Retina (tissue), 1 donor: ENCODE measurements around the gene ITSN2.
"Not testable (repeated sequence)": the region's sequence is repeated elsewhere in the genome, so short reads cannot be mapped to it uniquely, and the experiment has no call there.

Experiments used
- DNase-seq: peaks from one replicate; pipeline ENCODE4 v3.0.0-alpha.2; 2016

ITSN2 gene

GRCh38 chr2:24362253-24362652 is 1.9 kb upstream of the ITSN2 start:
- no peak for DNase-seq

- no peak for DNase-seq
These were observed 611 bp upstream of the ITSN2 start for GRCh38 chr2:24360963-24361330.

DNA sequence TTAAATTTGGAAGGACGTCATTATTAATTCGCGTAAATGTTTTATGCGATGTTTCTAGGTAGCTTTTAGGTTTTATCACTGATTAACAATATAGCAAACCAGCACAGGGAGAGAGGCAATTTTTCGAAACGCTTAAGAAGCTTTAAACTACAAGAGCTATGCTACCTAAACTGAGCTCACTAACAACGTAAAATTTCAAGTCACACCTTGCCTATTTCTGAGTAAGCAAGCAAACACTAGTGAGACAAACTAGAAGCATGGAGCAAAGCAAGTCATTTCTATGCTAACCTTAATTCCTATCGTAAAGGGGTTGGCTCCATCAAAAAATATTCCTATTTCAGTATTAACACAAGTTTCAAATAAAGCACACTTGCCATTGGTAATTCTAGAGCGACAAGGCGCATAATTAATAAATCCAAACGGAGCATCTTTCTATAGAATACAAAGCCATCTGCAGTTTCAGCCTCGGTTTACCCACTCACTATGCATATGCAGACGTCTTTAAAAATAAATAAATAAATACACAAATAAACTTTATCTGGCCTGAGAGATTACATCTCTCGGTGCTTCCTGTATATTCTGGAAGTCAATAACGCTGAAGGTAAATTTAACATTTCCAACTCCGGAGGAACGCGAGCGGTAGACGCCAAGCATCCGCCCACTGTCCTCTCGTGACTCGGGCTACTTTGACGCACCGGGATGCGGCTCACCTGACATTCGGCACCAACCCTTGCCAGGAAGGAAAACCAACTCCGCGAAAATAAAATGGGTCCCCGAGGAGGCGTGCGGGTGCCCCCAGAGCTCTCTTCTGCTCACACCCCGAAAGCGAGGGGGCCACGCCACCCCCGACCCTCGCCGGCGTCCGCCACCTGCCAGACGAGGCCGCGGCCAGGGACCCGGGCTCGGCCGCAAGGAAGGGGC is 947 bp downstream of the ITSN2 start:
- peak; percentile 11 for DNase-seq

- DNase-seq = not testable (repeated sequence)
These were observed 2.6 kb downstream of the ITSN2 start for GRCh38 chr2:24357767-24358166.

DNA sequence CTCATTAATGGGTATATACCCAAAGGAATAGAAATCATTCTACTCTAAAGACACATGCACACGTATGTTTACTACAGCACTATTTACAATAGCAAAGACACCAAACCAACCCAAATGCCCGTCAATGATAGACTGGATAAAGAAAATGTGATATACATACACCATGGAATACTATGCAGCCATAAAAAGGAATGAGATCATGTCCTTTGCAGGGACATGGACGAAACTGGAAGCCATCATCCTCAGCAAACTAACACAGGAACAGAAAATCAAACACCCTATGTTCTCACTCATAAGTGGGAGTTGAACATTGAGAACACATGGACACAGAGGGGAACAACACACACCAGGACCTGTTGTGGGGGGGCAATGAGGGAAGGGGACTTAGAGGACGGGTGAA is 3.2 kb downstream of the ITSN2 start:
- not testable (repeated sequence) for DNase-seq

DNA sequence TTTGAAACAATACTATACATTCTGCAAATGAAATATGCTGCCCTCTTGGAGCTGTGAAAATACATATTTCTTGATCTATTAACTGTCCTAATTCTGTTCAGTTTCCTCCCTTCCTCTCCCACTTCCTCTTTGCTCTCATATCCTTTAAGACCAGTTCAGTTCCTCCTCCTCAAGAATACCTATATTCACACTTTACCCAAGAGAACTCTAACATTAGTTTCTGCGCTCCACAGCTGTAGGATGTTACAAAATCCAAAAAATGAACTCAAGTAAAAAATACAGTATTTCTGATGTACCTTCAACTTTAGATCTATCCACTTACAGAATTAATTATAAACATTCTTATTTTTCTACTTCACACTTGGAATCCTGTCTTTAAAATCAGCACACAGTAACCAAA is 5.4 kb downstream of the ITSN2 start:
- no peak for DNase-seq

GRCh38 chr2:24354395-24354794 is 5.9 kb downstream of the ITSN2 start:
- DNase-seq = no peak

DNA sequence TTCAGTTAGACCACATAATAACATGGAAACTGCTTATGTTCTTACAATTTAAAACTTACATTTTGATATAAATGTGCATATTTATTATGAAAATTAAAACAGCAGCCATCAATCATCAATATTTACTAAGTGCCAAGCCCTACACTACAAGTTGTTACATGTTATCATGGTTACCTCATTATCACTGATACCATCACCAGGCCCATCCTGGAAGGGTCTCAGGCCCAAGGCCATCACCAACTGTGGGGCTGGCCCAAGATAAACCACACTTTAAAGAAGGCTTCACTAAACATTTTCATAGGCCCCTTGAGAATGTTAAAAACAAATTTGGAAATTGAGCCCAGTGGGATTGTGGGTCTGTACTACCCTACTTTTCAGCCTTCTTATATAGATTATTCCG is 6.4 kb downstream of the ITSN2 start:
- no peak for DNase-seq

- DNase-seq = no peak
These were observed 7.0 kb downstream of the ITSN2 start for GRCh38 chr2:24353364-24353763.

GRCh38 chr2:24352664-24353063 is 7.7 kb downstream of the ITSN2 start:
- DNase-seq = no peak

- no peak for DNase-seq
These were observed 8.4 kb downstream of the ITSN2 start for GRCh38 chr2:24351981-24352380.

DNA sequence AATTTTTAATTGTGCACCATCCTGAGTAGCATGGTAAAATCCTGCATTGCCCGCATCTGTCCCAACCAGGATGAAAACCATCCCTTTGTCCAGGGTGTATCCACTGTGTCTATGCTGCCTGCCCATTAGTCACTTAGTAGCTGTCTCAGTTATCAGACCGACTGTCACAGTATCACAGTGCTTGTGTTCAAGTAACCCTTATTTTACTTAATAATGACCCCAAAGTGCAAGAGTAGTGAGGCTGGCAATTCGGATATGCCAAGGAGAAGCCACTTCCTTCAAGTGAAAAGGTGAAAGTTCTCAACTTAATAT is 8.8 kb downstream of the ITSN2 start:
- DNase-seq = no peak

GRCh38 chr2:24350826-24351626 is 9.3 kb downstream of the ITSN2 start:
- no peak for DNase-seq

- DNase-seq = no peak
These were observed 11.2 kb downstream of the ITSN2 start for GRCh38 chr2:24349097-24349496.

DNA sequence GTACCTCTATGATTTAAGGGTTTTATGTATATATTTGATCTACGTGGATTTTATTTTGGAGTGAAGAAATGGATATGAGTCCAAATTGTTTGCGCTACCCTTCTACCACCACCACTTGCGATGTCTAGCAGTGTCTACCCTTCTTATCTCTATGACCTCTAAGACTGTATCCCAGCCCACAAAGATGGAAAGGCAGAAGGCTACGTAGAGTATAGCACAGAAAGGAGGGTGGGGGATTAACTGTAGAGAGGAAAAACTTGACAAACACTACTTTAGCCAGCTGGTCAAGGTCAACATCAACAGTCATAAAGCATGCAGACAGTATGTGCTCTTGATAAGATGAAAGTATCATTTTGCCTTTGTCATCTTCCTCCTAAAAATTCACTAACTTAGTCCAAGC is 14.4 kb downstream of the ITSN2 start:
- DNase-seq = no peak

DNA sequence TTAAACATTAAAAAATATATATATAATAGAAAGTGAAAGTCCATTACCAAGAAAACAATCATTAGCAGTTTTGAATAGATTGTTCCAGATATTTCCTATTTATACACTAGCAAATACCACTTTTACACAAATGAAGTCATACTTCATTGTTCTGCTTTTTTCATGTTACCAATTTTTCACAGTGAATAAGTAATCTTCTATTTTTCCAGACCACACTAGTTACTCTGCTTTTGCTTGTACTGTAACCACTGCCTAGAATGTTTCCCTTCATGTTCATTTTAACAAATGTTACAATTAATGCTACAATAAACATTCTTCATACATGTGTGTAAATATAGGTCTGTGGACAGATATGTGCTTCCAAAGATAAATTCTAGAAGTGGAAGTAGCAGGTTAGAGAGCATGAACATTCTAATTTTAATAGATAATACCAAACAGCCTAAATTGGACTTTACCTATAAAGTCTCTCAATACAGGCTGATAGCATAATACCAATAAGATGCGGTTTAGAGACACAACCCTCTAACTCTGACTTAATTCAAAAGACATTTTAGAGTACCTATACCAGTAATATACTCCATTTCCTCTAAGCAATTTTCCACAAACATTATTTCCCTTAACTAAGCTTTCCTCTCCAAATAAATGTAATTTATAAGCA is 17.0 kb downstream of the ITSN2 start:
- no peak for DNase-seq

DNA sequence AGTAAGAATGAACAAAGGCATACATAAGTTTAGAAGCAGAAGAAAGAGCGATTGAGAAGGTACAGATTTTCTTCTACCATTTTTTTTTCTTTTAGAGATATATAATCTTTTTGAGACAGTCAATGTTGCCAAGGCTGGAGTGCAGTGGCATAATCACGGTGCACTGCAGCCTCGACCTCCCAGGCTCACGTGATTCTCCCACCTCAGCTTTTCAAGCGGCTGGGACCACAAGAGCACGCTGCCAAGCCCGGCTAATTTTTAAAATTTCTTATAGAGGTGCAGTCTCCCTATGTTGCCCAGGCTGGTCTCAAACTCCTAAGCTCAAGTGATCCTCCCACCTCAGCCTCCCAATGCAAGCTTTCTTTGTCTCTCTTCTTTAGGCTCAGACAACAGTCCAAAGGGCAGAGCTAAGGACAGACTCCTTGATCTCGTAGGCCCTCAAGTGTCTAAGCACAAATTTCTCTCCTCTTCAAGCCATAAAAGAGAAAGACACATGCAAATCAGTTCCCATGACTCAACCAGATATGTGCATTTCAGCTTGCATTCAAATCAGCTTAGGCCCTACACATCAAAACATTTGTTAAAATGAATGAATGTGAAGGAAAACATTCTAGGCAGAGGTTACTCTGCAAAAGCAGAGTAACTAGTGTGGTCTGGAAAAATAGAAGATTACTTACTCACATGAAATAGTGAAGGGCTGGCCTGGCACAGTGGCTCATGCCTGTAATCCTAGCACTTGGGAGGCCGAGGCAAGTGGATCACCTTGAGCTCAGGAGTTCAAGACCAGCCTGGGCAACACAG is 18.0 kb downstream of the ITSN2 start:
- no peak for DNase-seq

- DNase-seq = no peak
These were observed 20.5 kb downstream of the ITSN2 start for GRCh38 chr2:24339856-24340262.

DNA sequence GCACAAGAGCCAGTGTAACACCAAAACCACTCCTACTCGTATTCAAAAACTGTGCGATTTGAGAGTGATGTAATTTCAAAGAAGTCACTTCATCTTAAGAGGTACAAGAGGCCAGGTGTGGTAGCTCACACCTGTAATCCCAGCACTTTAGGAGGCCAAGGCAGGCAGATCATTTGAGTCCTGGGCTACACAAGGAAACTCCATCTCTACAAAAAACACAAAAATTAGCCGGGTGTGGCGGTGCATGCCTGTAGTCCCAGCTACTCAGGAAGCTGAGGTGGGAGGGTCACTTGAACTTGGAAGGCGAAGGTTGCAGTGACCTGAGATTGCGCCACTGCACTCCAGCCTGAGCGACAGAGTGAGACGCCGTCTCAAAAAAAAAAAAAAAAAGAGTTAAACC is 21.2 kb downstream of the ITSN2 start:
- DNase-seq = not testable (repeated sequence)

GRCh38 chr2:24337890-24338289 is 22.4 kb downstream of the ITSN2 start:
- no peak for DNase-seq

DNA sequence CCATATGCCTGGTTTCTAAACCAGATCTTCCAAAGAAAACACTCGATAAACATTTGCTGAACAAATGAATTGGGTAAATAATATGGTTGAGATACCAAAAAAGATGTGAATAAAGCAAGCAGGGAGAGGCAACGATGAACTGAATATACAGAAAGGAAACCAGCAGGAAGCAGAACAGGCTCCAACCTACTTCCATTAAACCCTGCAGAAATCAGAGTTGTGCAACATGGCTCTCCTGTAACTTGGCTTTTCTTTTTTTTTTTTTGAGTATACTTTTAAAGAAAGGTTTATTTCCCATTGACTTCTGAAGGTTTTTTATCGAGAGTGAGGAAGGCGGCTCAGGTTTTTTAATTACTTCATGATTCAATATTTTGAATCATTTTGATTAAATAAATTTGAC is 23.5 kb downstream of the ITSN2 start:
- DNase-seq = no peak

DNA sequence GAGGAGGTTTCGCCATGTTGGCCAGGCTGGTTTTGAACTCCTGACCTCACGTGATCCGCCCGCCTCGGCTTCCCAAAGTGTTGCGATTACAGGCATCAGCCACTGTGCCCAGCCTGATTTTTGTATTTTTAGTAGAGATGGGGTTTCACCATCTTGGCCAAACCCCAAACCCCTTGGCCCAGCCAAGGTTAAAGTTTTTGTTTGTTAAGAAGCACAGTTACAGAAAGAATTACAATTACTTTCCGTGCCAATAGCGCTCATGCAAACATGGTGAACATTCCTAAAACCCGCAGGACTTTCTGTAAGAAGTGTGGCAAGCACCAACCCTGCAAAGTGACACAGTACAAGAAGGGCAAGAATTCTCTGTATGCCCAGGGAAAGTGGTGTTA is 26.1 kb downstream of the ITSN2 start:
- DNase-seq = no peak
